Measurements from ENCODE around the gene SLC4A1AP.

SLC4A1AP gene

DNA sequence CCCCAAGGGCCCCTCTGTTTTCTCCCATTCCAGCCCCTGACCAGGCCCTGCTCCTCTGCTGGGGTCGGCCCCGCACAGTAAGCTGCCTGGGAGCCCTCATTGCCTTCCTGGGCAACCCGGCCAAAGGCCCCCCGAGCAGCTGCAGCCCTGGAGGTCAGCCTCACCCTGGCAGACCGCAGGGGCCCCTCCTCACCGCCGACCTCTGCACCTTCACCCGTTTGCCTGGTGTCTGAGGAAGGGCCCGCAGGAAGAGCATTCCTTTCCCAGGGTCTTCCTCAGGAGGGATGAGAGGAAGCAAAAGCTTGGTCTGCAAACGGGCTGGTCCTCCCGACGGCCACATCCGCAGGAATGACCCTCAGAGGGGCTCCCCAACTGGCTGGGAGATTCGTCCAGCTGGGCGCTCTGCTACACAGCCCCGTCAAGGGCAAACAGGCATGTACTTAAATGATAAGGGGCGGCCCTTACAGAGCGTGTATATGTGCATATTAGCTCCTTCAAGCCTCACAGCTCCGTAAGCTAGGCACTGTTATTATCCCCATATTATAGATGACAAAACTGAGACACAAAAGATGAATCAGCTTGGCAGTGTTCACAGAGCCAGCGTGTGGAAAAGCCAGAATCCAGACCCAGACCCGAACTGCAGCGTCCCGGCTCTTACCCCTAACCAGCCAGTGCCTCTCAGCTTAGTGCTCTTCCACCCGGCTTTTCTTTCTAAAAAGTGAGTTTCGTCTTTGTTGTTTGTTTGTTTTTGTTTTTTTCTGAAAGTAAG lies 52.8 kb downstream of the SLC4A1AP start:
- no peak for DNase-seq (ENCODE audit: low read depth in 2 of 3, low spot score in 1 of 3)

DNA sequence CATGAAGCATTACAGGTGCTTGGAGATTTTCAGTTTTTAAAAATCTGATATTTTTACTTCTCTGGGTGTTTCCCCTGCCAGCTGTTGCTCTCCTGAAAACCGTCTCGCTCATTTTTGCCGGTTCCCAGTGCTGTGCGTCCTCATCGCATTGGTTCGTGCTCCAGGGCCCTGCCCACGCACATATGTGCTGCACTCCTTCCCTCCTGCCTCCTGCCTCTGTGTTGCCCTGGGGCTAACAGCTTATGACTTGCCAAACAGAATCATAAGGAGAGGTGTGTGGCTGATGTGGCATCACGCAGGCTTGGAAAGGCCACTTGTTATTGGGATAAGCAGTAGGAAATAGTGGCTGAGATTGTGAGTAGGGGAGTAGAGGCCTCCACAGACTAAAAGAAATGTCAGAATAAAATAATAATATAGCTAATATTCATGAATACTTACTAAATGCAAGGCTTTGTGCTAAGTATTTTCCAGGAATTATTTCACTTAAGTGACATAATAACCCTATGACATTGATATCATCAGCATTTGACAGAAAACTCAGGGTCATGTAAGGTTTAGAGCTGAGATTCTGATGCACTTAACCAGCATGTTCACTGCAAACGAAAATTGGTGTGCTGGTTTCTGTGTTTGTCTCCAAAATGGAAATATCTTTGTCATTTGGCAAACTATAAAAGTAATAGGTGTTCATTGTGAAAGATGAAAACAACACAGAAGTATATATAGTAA lies 53.5 kb downstream of the SLC4A1AP start:
- peak in 1 of 3 donors; percentile 33 for DNase-seq (ENCODE audit: low read depth in 2 of 3, low spot score in 1 of 3)

DNA sequence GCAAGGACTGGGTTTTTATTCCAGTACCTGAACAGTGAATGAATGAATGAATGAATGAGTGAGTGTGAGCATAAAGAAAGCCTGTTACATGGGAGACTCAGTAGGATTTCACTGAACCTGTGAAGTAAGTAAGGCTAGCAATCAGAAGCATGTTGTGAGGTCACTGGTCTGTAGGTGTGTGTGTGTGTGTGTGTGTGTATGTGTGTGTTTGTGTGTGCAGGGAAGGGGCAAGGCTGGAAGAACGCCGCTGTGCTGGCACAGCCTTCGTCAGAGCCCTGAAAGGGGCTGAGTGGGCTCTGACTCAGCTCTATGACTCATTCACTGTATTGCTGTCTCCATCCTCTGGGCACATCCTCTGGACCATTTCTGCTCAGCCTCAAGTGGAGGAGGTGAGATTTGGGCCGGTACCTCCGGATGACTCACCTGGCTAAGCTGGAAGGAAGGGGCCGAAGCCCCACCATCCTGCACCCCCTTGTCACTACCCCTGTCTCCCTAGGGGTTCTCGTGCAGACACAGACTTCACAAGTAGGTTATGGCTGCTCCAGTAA lies 56.4 kb downstream of the SLC4A1AP start:
- DNase-seq (ENCODE audit: low read depth in 2 of 3, low spot score in 1 of 3), result peak; percentile 48 to 64 (median 52)

DNA sequence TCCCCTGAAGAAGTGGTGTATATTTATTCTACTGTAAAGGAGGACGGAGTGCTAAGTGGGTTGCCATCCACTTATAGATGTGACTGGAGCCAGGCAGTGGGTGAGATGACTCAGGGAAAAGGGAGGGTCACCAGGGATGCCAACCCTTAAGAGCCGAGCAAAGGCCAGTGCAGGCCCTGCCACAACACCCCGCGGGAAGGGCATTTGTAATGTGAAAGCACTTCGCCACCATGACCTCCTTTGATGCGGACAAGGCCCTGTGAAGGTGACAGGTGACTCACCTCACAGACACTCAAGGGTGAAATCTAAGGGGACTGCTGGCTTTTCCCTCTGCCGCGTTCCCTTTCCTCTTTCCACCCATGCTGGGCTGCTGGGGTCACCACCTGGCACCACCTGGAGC lies 57.6 kb downstream of the SLC4A1AP start:
- no peak for DNase-seq (ENCODE audit: low read depth in 2 of 3, low spot score in 1 of 3)

DNA sequence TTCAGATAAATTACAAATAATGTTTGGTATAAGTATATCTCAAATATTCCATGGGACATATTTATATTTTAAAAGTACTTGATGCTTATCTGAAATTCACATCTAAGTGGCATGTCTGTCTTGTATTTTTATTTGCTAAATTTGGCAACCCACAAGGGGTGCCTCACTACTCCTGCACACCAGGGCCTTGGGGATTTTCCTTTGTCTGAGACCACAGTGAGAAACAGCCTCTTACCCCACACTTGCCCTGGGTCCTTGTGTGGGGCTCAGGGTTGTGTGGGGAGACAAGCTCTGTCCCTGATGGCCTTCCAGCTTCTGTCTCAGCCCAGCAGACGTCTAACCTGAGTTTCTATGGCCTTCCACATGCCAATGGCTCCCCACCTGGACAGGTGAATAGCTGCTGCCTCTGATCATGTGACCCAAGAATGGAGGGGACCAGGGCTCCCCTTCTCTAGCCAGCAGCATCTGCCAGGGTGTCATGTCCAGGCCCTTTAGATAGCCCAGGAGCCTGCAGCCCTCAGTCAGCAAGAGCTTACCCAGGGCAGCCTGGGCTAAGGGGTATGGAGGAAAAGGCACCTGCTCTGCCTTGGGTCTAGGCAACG lies 58.3 kb downstream of the SLC4A1AP start:
- no peak for DNase-seq (ENCODE audit: low read depth in 2 of 3, low spot score in 1 of 3)

DNA sequence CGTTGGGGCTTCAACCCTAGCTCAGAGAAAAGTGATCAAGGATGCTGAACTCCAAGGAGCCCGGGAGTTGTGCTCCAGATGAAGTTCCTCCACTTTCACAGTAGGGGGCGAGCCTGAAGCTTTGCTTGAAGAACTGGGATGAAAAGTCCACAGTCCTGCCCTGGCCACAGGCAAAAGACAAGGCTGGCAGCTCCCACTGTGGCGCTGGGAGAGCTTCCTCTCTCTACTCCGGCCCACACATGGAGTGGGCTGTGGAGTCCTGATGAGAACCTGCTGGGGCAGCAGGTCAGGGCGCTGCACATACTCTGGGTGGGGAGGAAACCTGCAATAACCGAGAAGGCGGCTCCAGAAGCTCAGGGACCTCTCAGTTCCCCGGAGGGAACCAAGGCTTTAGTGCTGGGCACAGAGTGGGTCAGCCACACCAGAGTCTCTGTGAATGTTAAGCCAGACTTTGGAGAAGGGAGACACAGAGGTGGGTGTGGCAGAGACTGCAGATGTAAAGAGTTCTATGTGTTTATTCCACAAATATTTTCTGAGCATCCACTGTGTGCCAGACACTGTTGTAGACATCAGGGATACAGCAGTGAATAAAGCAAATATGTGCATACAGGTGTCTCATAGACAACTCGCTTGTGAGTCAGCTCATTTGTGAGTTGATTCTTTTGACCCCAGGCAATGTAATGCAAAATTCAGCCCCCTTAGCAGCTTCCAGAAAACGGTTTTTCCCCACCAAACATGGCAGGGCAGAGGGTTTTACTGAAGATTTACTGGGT lies 59.9 kb downstream of the SLC4A1AP start:
- peak in 2 of 3 donors; percentile 18 to 21 for DNase-seq (ENCODE audit: low read depth in 2 of 3, low spot score in 1 of 3)

DNA sequence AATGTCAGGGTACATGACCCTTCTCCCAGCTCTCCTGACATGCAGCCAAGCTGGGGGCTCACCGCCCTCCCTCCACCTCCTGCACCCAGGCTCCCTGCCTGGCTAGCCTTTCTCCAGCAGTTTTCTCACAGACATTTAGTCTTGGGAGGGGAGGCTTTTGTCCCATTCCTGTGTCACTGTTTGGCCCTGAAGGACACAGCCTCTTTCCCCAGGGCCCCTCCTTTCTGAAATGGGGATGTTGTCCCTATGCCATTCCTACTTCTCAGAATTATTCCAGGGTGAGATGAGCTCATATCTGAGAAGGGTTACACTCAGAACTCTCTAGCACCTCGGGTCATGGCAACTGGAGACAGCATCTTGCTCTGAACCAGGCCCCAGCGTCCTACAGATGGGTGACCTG lies 60.5 kb downstream of the SLC4A1AP start:
- DNase-seq (ENCODE audit: low read depth in 2 of 3, low spot score in 1 of 3), result no peak

DNA sequence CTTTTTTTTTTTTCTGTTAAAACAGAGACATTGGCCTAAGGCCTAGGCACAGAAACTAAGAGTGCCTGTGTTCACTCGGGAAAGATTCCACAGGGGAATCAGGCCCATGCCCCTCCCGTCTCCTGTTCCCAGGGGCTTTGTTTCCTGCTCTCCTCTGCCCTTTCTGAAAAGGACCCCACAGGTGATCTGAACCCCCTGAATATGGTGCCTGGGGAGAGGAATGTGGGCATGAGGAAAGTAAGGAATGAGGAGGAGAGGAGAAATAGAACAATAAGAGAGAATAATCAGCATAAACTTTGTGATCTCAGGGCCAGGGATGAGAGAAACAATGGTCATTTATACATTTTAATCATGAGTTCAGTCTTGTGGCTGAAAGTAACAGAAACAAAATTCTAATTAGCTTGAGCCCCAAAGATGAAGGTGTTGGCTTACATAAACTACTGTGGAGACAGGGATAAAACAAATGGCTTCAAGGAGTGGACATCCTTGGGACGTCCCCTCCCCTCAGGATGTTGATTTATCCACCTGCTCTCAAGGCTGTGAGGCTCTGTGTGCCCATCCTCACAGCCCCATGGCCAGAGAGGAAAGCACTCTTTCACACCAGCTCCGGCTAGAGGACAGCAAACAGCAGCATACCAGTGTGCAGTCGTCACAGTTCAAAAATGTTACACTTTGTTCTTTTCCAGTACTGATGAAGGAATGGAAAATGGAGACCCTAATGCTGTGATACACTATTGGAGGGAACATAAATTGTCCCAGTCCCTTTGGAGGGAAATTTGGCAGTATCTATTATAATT lies 61.4 kb downstream of the SLC4A1AP start:
- DNase-seq (ENCODE audit: low read depth in 2 of 3, low spot score in 1 of 3), result no peak

DNA sequence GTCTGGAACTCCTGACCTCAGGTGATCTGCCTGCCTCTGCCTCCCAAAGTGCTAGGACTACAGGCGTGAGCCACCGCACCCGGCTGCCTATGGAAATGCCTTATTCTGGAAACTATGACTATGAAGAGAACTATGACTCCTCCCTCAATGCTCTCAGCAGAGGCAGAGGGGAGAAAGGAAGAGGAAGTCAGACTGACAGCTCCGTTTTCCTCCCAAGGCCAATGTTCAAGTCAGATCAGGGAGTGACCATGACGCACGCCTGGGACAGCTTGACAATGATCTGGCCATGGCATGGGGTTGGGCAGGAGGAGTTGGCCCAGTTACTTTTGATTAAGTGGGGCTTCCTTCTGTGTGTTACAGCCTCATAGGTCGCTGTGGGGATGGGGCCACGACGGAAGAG lies 63.6 kb downstream of the SLC4A1AP start:
- no peak for DNase-seq (ENCODE audit: low read depth in 2 of 3, low spot score in 1 of 3)

DNA sequence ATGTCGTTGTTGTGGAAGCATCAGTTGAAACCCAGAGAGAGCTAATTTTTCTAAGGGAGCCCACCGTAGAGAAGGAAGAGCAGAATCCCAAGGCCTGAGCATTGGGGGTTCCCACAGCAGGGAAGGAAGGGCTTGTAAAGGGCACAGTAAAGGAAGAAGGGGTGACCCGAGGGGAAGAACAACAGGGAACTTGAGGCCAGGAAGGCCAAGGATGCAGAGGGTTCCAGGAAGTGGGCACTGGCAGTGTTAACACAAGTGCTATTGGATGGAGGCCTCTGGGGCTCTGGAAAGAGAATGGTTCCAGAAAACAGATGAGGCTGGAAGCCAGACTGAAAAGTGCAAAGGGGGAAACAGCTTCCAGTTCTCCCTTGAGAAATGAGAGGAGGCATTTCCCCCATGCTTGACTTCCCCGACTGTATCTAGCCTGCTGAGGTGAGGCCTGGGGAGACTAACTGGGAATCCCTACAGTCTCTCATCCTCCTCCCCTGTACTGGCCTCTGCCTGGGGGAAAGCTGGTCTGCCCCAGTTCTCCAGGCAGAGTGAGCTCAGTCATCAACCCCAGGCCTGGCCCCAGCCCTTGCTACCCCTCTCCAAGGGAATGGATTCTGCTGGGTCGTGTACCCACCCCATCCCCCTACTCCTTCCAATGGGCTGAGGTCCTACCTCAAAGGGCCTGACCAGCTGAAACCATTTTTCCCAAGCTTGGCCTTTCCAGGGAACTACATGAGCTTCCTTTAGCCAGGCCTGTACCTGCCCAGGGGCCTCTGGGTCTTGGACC lies 64.6 kb downstream of the SLC4A1AP start:
- no peak for DNase-seq (ENCODE audit: low read depth in 2 of 3, low spot score in 1 of 3)

DNA sequence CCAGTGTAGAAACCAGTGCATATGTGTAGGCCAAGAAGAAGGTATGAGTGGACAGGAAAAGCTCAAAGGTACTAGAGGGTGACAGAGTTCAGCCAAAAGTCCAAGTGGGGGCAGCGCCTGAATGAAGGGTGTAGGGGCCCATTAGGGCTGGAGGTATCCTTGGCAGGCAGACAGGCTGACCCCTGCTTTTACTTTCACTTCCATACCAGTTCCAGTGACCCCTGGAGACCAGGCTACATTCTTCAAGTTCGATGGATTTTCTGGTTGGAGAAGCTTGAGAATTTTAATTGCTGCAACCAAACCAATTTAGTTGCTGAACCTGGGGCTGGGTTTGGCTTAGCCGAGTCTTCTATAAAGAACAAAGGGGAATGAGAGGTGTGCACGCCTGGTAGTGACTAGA lies 65.5 kb downstream of the SLC4A1AP start:
- DNase-seq (ENCODE audit: low read depth in 2 of 3, low spot score in 1 of 3), result no peak

DNA sequence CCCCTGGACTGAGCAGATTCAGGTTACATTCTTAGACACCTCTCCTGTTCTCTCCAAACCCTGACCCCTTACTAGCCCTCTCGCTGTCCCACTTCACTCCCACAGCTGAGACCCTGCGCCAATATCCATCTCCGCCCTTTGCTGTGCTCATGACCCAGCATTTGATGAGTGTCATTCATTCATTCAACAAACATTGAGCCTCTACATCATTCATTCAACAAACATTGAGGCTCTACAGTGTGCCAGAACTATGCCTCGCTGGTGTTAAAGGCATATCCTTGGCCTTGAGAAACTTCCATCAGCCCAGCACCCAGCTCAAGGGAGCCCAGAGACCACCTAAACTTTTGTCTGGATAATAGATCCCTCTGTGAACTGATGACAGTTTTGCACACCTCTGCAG lies 65.9 kb downstream of the SLC4A1AP start:
- DNase-seq (ENCODE audit: low read depth in 2 of 3, low spot score in 1 of 3), result no peak

DNA sequence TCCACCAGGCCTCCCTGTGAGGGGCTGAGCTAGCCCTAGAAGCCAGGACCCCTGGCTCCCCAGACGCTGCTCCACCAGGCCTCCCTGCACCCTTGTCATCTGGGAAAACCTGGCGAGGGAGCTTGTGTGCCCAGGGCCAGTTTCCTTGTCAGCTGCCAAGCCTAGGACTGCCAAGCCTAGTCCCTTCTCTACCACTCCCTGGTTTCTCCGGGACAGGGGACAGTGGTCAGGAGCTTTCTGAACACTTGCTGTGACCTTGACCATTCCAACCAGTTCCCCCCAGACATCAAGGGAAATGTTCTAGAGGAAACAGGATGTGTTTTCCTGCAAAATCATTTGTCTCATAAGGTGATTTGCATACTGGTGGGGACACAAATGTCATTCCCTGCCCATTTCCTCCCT lies 66.6 kb downstream of the SLC4A1AP start:
- DNase-seq (ENCODE audit: low read depth in 2 of 3, low spot score in 1 of 3), result no peak

DNA sequence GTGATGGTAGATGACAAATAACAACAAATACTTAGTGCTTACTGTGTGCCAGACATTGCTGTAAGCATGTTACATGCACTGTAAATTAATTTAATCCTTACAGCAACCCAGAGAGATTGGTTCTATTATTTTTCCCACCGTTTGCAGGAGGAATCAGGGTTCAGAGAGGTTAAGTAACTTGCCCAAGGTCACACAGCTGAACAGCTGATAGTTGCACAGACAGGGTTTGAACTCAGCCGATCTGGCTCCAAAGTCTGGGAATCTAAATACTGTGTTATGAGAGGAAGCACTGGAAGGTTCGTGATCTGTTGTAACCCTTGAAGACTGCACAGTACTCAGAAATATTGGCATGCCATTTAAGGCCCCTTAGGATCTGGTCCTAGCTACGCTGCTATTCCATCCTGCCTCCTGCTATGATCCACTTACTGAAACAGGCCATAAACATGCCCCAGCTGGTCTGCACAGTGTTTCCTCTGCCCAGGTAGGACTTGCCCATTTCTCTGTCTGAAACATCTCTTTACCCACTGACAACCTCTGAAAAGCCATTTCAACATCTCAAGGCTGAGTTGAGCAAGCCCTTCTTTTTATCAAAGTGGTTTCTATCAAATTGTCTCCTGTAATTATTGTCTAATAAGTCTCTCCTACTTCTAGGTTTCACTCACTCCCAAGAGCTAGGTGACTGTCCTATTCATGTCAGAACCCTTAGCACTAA lies 67.4 kb downstream of the SLC4A1AP start:
- no peak for DNase-seq (ENCODE audit: low read depth in 2 of 3, low spot score in 1 of 3)

DNA sequence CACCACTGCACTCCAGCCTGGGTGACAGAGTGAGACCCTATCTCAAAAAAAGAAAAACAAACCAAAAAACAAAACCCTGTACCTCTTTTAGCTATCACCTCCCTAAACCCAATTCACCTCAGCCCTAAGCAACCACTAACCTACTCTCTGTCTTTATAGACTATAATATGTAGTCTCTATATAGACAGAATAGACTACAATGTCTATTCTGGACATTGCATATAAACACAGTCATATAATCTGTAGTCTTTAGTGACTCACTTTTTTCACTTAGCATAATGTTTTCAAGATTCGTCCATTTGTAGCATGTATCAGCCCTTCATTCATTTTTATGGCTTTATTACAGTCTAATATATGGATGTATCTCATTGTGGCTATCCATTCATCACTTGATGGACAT lies 70.6 kb downstream of the SLC4A1AP start:
- no peak for DNase-seq (ENCODE audit: low read depth in 2 of 3, low spot score in 1 of 3)

DNA sequence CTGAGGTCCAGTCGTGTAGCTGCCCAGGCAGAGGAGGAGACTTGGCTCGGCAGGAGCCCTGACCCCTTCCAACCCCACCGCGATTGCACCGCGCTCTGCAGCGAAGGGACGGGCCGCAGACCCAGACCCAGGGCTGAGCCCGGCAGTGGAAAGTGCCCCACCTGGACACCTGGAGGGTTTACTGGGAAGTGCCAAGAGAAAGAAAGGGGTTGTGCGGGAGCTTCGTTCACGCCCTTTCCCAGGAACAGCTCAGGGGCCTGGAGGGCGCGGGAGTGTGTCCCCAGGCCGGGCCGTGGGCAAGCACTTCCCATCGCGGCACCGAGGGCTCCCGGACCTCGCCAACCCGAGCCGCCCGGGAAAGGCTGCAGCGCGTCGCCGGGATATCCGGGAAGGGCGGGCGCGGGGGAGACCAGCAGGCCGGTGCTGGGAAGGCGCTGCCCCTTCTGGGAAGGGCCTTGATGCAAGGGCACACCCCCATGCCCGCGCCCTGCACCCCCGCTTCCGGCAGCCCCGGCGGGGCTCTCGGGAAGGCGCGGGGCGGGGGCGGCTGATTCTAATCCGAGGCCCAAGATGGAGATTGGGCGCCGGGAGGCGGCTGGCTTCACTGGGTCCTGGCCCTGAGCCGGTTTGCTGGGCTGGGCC lies 71.7 kb downstream of the SLC4A1AP start:
- peak; percentile 52 to 63 (median 59) for DNase-seq (ENCODE audit: low read depth in 2 of 3, low spot score in 1 of 3)

DNA sequence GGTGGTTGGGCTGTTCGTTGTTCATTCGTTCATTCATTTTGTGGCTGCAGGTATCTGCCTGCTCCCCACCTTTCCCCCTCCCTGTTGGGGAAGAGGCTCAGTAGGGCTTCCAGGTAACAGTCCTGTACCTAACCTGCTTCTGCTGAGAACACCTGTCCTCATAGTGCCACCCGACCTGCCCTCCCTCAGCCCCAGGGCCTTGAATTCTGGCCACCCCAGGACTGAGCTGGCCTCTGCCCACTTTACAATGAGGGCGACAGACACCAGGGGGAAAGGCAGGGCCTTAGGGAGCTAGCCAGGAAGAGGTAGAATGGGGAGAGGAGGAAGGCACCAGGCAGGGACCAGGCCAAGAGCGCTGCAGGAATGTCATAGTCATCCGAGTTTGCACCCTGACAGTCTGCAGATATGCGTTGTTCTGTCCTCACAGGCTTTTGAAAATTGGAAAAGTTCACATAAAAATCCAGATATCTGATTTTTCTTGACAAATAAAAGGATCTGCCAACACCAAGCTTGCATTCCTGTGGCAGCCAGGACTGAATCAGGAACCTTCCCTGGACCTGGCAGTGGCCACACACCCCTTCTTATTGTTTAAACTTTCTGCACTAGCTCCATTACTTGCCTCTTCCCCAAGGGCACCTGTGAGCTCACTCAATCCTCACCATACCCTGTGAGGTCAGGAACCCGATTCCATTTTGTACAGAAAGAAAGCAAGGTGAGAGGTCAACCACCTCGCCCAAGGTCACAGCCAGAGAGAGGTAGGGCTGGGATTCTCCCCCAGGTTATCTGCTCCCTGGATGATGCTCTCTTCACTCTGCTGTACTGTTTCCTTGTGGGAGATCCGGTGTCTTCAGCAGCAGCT lies 72.6 kb downstream of the SLC4A1AP start:
- no peak for DNase-seq (ENCODE audit: low read depth in 2 of 3, low spot score in 1 of 3)

DNA sequence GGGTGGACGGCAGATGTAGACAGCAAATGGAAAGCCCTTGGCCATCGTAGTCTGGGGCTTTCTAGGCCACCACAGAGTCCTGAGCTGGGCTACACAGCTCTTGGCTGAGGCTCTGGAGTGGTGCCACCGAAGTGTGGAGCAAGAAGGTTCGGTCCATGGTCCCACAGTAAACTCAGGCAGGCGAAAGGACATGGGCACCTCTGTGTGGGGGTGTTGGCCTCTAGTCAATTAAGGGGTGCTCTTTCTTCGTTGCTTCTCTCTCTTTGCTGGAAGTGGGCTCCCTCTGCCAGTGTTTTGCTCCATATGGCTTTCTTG lies 73.2 kb downstream of the SLC4A1AP start:
- DNase-seq (ENCODE audit: low read depth in 2 of 3, low spot score in 1 of 3), result no peak
